ENCODE measurements around the gene RASA2.

- TF ChIP-seq POLR2A (IDR thresholded peaks at IDR 0.05): peak; percentile 32 to 69 (median 40)
- TF ChIP-seq, protein P1, sequence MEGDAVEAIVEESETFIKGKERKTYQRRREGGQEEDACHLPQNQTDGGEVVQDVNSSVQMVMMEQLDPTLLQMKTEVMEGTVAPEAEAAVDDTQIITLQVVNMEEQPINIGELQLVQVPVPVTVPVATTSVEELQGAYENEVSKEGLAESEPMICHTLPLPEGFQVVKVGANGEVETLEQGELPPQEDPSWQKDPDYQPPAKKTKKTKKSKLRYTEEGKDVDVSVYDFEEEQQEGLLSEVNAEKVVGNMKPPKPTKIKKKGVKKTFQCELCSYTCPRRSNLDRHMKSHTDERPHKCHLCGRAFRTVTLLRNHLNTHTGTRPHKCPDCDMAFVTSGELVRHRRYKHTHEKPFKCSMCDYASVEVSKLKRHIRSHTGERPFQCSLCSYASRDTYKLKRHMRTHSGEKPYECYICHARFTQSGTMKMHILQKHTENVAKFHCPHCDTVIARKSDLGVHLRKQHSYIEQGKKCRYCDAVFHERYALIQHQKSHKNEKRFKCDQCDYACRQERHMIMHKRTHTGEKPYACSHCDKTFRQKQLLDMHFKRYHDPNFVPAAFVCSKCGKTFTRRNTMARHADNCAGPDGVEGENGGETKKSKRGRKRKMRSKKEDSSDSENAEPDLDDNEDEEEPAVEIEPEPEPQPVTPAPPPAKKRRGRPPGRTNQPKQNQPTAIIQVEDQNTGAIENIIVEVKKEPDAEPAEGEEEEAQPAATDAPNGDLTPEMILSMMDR (IDR thresholded peaks at IDR 0.05): peak in 2 of 6 experiments; percentile 7 to 12
- no peak for TF ChIP-seq EP300 (IDR thresholded peaks at IDR 0.05)
Observed at GRCh38 chr3:141487521-141488252, 860 bp downstream of the RASA2 start.

All from upper lobe of left lung (tissue), 4 donors.